Upper lobe of right lung (tissue), 1 donor: ENCODE measurements around the gene KIFC3. TPM values are rescaled to one million over a fixed set of nuclear protein-coding genes. Genes with fewer than 3 reads are reported as not detected.

Experiments
- ATAC-seq: fragments of 200-7000 bp; cut with Tn5 transposase; one replicate; pipeline ENCODE4 v1.9.1; 2020; ENCODE audit warnings: mild to moderate bottlenecking, moderate library complexity
- DNase-seq: peaks from one replicate; pipeline ENCODE4 v3.0.0-alpha.2; 2020
- H3K27ac ChIP-seq: fragments of 200-600 bp; one replicate; pipeline ENCODE4 v1.8.0; 2022
- H3K27me3 ChIP-seq: fragments of 200-600 bp; one replicate; pipeline ENCODE4 v1.8.0; 2022; ENCODE audit warnings: mild to moderate bottlenecking
- H3K36me3 ChIP-seq: fragments of 200-600 bp; one replicate; pipeline ENCODE4 v1.8.0; 2022
- H3K4me1 ChIP-seq: fragments of 200-600 bp; one replicate; pipeline ENCODE4 v1.8.0; 2022
- H3K4me3 ChIP-seq: fragments of 200-600 bp; one replicate; pipeline ENCODE4 v1.8.0; 2022; ENCODE audit warnings: mild to moderate bottlenecking
- H3K9me3 ChIP-seq: fragments of 200-600 bp; one replicate; pipeline ENCODE4 v1.8.0; 2022
- CTCF ChIP-seq: fragments of 200-600 bp; IDR thresholded peaks from one replicate; pipeline ENCODE4 v1.8.0; 2022; ENCODE audit warnings: antibody characterized with exemption
- intact Hi-C: fragments of 100-400 bp; cut with DNase I; formaldehyde crosslinking; loops from one replicate; pipeline ENCODE4 v1.11.0; 2022
- total RNA-seq: library from RNA; stranded (reverse); fragmentation: NEBNext Ultra II Directional; extraction: Animal tissue kit (Norgen Biotek cat#: 25700); gene quantifications from one replicate; pipeline ENCODE4 v1.2.1, GENCODE V29; 2021
- donor health status: DM: no; HTN: yes; CAD: no; lungs with severe emphysema.

The KIFC3 gene
- total RNA-seq, 1 donor from 2014 or later, result 99.1 TPM

GRCh38 chr16:57766714-57767348, 35.5 kb downstream of the KIFC3 start:
- TF ChIP-seq CTCF, result no peak
- peaks cover 65% of the 10 kb centered on the region for H3K36me3 ChIP-seq
- H3K27ac ChIP-seq, result no peak overlapping the region
- intact Hi-C loops, result no loop called here
- no peaks in the 10 kb centered on the region for H3K9me3 ChIP-seq
- H3K4me3 ChIP-seq, result no peak overlapping the region
- peaks cover 3% of the 10 kb centered on the region for H3K4me1 ChIP-seq
- DNase-seq (no peak), ATAC-seq (no peak)
- no peaks in the 10 kb centered on the region for H3K27me3 ChIP-seq

GRCh38 chr16:57765160-57765728, 37.0 kb downstream of the KIFC3 start:
- H3K27me3 ChIP-seq, result no peaks in the 10 kb centered on the region
- DNase-seq, result no peak
- intact Hi-C loops, result no loop called here
- H3K9me3 ChIP-seq, result no peaks in the 10 kb centered on the region
- H3K27ac ChIP-seq, result no peak overlapping the region
- no peak overlapping the region for H3K4me3 ChIP-seq
- no peak for TF ChIP-seq CTCF
- H3K36me3 ChIP-seq, result peaks cover 61% of the 10 kb centered on the region
- H3K4me1 ChIP-seq, result peaks cover 3% of the 10 kb centered on the region
- ATAC-seq, result no peak

- intact Hi-C loops, result no loop called here
- peaks cover 60% of the 10 kb centered on the region for H3K36me3 ChIP-seq
- ATAC-seq (peak; percentile 56), DNase-seq (no peak)
- H3K4me3 ChIP-seq, result no peak overlapping the region
- no peaks in the 10 kb centered on the region for H3K27me3 ChIP-seq
- H3K27ac ChIP-seq, result no peak overlapping the region
- H3K9me3 ChIP-seq, result no peaks in the 10 kb centered on the region
- no peak for TF ChIP-seq CTCF
- peaks cover 3% of the 10 kb centered on the region for H3K4me1 ChIP-seq
Observed at GRCh38 chr16:57764341-57765159, 37.7 kb downstream of the KIFC3 start.

GRCh38 chr16:57764006-57764340, 38.3 kb downstream of the KIFC3 start:
- H3K27me3 ChIP-seq, result no peaks in the 10 kb centered on the region
- H3K36me3 ChIP-seq, result peaks cover 54% of the 10 kb centered on the region
- no peak overlapping the region for H3K27ac ChIP-seq
- intact Hi-C loops, result no loop called here
- no peaks in the 10 kb centered on the region for H3K9me3 ChIP-seq
- no peak for TF ChIP-seq CTCF
- H3K4me1 ChIP-seq, result peaks cover 3% of the 10 kb centered on the region
- ATAC-seq, result no peak
- no peak for DNase-seq
- no peak overlapping the region for H3K4me3 ChIP-seq

- Histone ChIP-seq H3K36me3 (peaks cover 49% of the 10 kb centered on the region), H3K4me1 (peaks cover 3% of the 10 kb centered on the region), H3K27me3 (no peaks in the 10 kb centered on the region), H3K4me3 (no peak overlapping the region), H3K9me3 (no peaks in the 10 kb centered on the region), H3K27ac (no peak overlapping the region)
- no peak for ATAC-seq
- no peak for DNase-seq
- no peak for TF ChIP-seq CTCF
- intact Hi-C loops, result no loop called here
Observed at GRCh38 chr16:57763285-57764005, 38.8 kb downstream of the KIFC3 start.
